Forelimb muscle (tissue), 1 donor: ENCODE data around the gene ERC2. TPM values are rescaled to one million over a fixed set of nuclear protein-coding genes. Genes with fewer than 3 reads are reported as not detected.

Experiments used
- DNase-seq: peaks from one replicate; pipeline ENCODE4 v3.0.0-alpha.2; 2013; ENCODE audit warnings: low read depth
- polyA plus RNA-seq: library from polyadenylated mRNA; unstranded; fragments of 120-200 nt; gene quantifications from one replicate; pipeline ENCODE4 v1.2.1, GENCODE V29; 2013; ENCODE audit not compliant: insufficient read length

ERC2 gene
- polyA plus RNA-seq, 1 donor = 1.2 TPM

GRCh38 chr3:56366641-56367162 is 101.6 kb downstream of the ERC2 start:
- no peak for DNase-seq

GRCh38 chr3:56365905-56366640 is 102.2 kb downstream of the ERC2 start:
- DNase-seq = no peak

GRCh38 chr3:56364665-56365064 is 103.6 kb downstream of the ERC2 start:
- DNase-seq = no peak

GRCh38 chr3:56363720-56364119 is 104.5 kb downstream of the ERC2 start:
- no peak for DNase-seq

GRCh38 chr3:56361731-56362130 is 106.5 kb downstream of the ERC2 start:
- DNase-seq = no peak

- DNase-seq = no peak
These were observed 111.0 kb downstream of the ERC2 start for GRCh38 chr3:56357266-56357665.

GRCh38 chr3:56356808-56357207 is 111.5 kb downstream of the ERC2 start:
- no peak for DNase-seq

- no peak for DNase-seq
These were observed 112.6 kb downstream of the ERC2 start for GRCh38 chr3:56355570-56356185.

- no peak for DNase-seq
These were observed 116.7 kb downstream of the ERC2 start for GRCh38 chr3:56351537-56351936.

- DNase-seq = no peak
These were observed 120.9 kb downstream of the ERC2 start for GRCh38 chr3:56347219-56347871.

GRCh38 chr3:56342475-56342874 is 125.8 kb downstream of the ERC2 start:
- DNase-seq = no peak

GRCh38 chr3:56339671-56340070 is 128.6 kb downstream of the ERC2 start:
- DNase-seq = no peak

- no peak for DNase-seq
These were observed 129.0 kb downstream of the ERC2 start for GRCh38 chr3:56339244-56339643.

GRCh38 chr3:56336023-56336422 is 132.2 kb downstream of the ERC2 start:
- no peak for DNase-seq

GRCh38 chr3:56324473-56324872 is 143.8 kb downstream of the ERC2 start:
- no peak for DNase-seq

GRCh38 chr3:56323986-56324420 is 144.3 kb downstream of the ERC2 start:
- DNase-seq = no peak

GRCh38 chr3:56322862-56323261 is 145.4 kb downstream of the ERC2 start:
- DNase-seq = no peak

- no peak for DNase-seq
These were observed 146.4 kb downstream of the ERC2 start for GRCh38 chr3:56321892-56322291.

- DNase-seq = no peak
These were observed 146.9 kb downstream of the ERC2 start for GRCh38 chr3:56321383-56321782.

- DNase-seq = no peak
These were observed 147.4 kb downstream of the ERC2 start for GRCh38 chr3:56320883-56321282.

GRCh38 chr3:56318891-56319290 is 149.4 kb downstream of the ERC2 start:
- no peak for DNase-seq

- DNase-seq = no peak
These were observed 151.3 kb downstream of the ERC2 start for GRCh38 chr3:56316944-56317343.

- no peak for DNase-seq
These were observed 153.4 kb downstream of the ERC2 start for GRCh38 chr3:56314842-56315241.
